GM12878 (cell line): ENCODE measurements around the gene KTI12. TPM values are rescaled to one million over a fixed set of nuclear protein-coding genes. Genes with fewer than 3 reads are reported as not detected.

ENCODE experiments used
- ATF7 ChIP-seq: fragments of 450-650 bp; IDR thresholded peaks from 2 replicates; pipeline ENCODE4 v1.6.1; 2016; ENCODE audit warnings: low read depth, mild to moderate bottlenecking
- BACH1 ChIP-seq: fragments of 450-650 bp; IDR thresholded peaks from 2 replicates; pipeline ENCODE4 v1.6.1; 2017; ENCODE audit warnings: mild to moderate bottlenecking, borderline replicate concordance
- BHLHE40 ChIP-seq, 2 experiments: fragments of 450-650 bp in 1 of 2; IDR thresholded peaks; 2 replicates each; pipeline ENCODE4 v1.6.1; 2011 to 2017; ENCODE audit warnings: low read depth in 2 of 2, borderline replicate concordance in 1 of 2, improper control_type of control experiment in 1 of 2, low read length in 1 of 2, mild to moderate bottlenecking in 1 of 2
- BMI1 ChIP-seq: fragments of 450-650 bp; IDR thresholded peaks from 2 replicates; pipeline ENCODE4 v1.6.1; 2016; ENCODE audit warnings: mild to moderate bottlenecking, moderate library complexity, borderline replicate concordance
- CREM ChIP-seq: IDR thresholded peaks from 2 replicates; pipeline ENCODE4 v1.6.1; 2014; ENCODE audit warnings: antibody characterized with exemption, low read depth
- EGR1 ChIP-seq, 2 experiments: IDR thresholded peaks; 1 replicate in 1 of 2; 2 replicates in 1 of 2; pipeline ENCODE4 v1.6.1; 2011 to 2012; ENCODE audit warnings: low read depth in 2 of 2, low read length in 2 of 2, borderline replicate concordance in 1 of 2, mild to moderate bottlenecking in 1 of 2, moderate library complexity in 1 of 2
- GABPA ChIP-seq: IDR thresholded peaks from 2 replicates; pipeline ENCODE4 v1.6.1; 2014; ENCODE audit warnings: antibody characterized with exemption, low read depth, mild to moderate bottlenecking, inconsistent platforms
- HDAC2 ChIP-seq: fragments of 200-600 bp; sonication (generic); IDR thresholded peaks from 2 replicates; pipeline ENCODE4 v1.6.1; 2017
- JUNB ChIP-seq: IDR thresholded peaks from 2 replicates; pipeline ENCODE4 v1.6.1; 2016; ENCODE audit warnings: antibody characterized with exemption, mild to moderate bottlenecking
- KLF5 ChIP-seq: fragments of 450-650 bp; IDR thresholded peaks from 2 replicates; pipeline ENCODE4 v1.6.1; 2014; ENCODE audit warnings: mild to moderate bottlenecking; ENCODE audit not compliant: partially characterized antibody
- LARP7 ChIP-seq: fragments of 450-650 bp; IDR thresholded peaks from 2 replicates; pipeline ENCODE4 v1.6.1; 2017; ENCODE audit warnings: mild to moderate bottlenecking
- MEF2B ChIP-seq: fragments of 450-650 bp; IDR thresholded peaks from 2 replicates; pipeline ENCODE4 v1.6.1; 2018; ENCODE audit warnings: mild to moderate bottlenecking, moderate library complexity; ENCODE audit not compliant: partially characterized antibody, poor library complexity, severe bottlenecking
- MYC ChIP-seq: IDR thresholded peaks from 2 replicates; pipeline ENCODE4 v1.6.1; 2011; ENCODE audit warnings: mild to moderate bottlenecking, low read length, moderate library complexity, inconsistent platforms; ENCODE audit not compliant: insufficient read depth, insufficient replicate concordance, insufficient read length, severe bottlenecking
- NFYA ChIP-seq: IDR thresholded peaks from 2 replicates; pipeline ENCODE4 v1.6.1; 2011; ENCODE audit warnings: low read depth, mild to moderate bottlenecking, low read length, improper control_type of control experiment, borderline replicate concordance
- NR2C2 ChIP-seq: IDR thresholded peaks from 2 replicates; pipeline ENCODE4 v1.6.1; 2011; ENCODE audit warnings: borderline replicate concordance, low read depth; ENCODE audit not compliant: control insufficient read depth, insufficient read length
- PAX5 ChIP-seq: IDR thresholded peaks from 2 replicates; pipeline ENCODE4 v1.6.1; 2011; ENCODE audit warnings: low read depth, low read length, borderline replicate concordance
- PAX8 ChIP-seq: fragments of 450-650 bp; IDR thresholded peaks from 2 replicates; pipeline ENCODE4 v1.6.1; 2017; ENCODE audit warnings: mild to moderate bottlenecking, moderate library complexity
- PBX3 ChIP-seq: IDR thresholded peaks from 2 replicates; pipeline ENCODE4 v1.6.1; 2011; ENCODE audit warnings: mild to moderate bottlenecking, low read depth, low read length, moderate library complexity; ENCODE audit not compliant: insufficient replicate concordance
- PML ChIP-seq: IDR thresholded peaks from 2 replicates; pipeline ENCODE4 v1.6.1; 2012; ENCODE audit warnings: low read length, inconsistent platforms
- RAD51 ChIP-seq: fragments of 450-650 bp; IDR thresholded peaks from 2 replicates; pipeline ENCODE4 v1.6.1; 2016; ENCODE audit warnings: moderate library complexity, mild to moderate bottlenecking, inconsistent platforms
- SKIL ChIP-seq: fragments of 450-650 bp; IDR thresholded peaks from 2 replicates; pipeline ENCODE4 v1.6.1; 2017; ENCODE audit warnings: mild to moderate bottlenecking, low read depth, inconsistent platforms; ENCODE audit not compliant: poor library complexity, severe bottlenecking
- SRF ChIP-seq, 2 experiments: IDR thresholded peaks; 2 replicates each; pipeline ENCODE4 v1.6.1; 2011; ENCODE audit warnings: low read depth in 2 of 2, low read length in 2 of 2, mild to moderate bottlenecking in 1 of 2, moderate library complexity in 1 of 2
- SUZ12 ChIP-seq: fragments of 200-600 bp; sonication (generic); IDR thresholded peaks from one replicate; pipeline ENCODE4 v1.6.1; 2018; ENCODE audit warnings: antibody characterized with exemption, mild to moderate bottlenecking; ENCODE audit not compliant: unreplicated experiment
- TAF1 ChIP-seq: IDR thresholded peaks from 2 replicates; pipeline ENCODE4 v1.6.1; 2011; ENCODE audit warnings: mild to moderate bottlenecking, low read depth, low read length, borderline replicate concordance
- TCF12 ChIP-seq: IDR thresholded peaks from 2 replicates; pipeline ENCODE4 v1.6.1; 2011; ENCODE audit warnings: low read depth, mild to moderate bottlenecking, low read length
- TCF3 ChIP-seq: IDR thresholded peaks from 2 replicates; pipeline ENCODE4 v1.6.1; 2012; ENCODE audit warnings: low read depth, mild to moderate bottlenecking, low read length, borderline replicate concordance; ENCODE audit not compliant: insufficient read depth
- TCF7 ChIP-seq: IDR thresholded peaks from 2 replicates; pipeline ENCODE4 v1.6.1; 2014; ENCODE audit warnings: antibody characterized with exemption, borderline replicate concordance
- ZNF384 ChIP-seq: IDR thresholded peaks from 2 replicates; pipeline ENCODE4 v1.6.1; 2012; ENCODE audit warnings: low read depth, mild to moderate bottlenecking, low read length, improper control_type of control experiment, borderline replicate concordance
- ZZZ3 ChIP-seq: IDR thresholded peaks from 2 replicates; pipeline ENCODE4 v1.6.1; 2011; ENCODE audit warnings: low read depth; ENCODE audit not compliant: control insufficient read depth, insufficient read length
- polyA plus RNA-seq, 11 experiments: library from polyadenylated mRNA; depleted of rRNA in 4 of 11; unstranded in 6 of 11; stranded (reverse) in 5 of 11; fragments of >200 nt; fragmentation: Nextera tagmentation in 4 of 11; fragmentation: Illumina TruSeq in 1 of 11; extraction: Ambion mirVana in 4 of 11; extraction: Trizol in 1 of 11; gene quantifications; 1 replicate in 1 of 11; 2 replicates in 10 of 11; pipeline versions ENCODE4 v1.2.1 to v1.2.3, GENCODE V29; 2011 to 2016; ENCODE audit warnings: inconsistent platforms in 2 of 11, missing spikeins in 2 of 11, low read depth in 1 of 11
- total RNA-seq, 4 experiments: library from RNA; depleted of rRNA in 3 of 4; stranded (reverse); fragments of >200 nt in 3 of 4; fragmentation: Illumina TruSeq in 1 of 4; extraction: Trizol in 1 of 4; gene quantifications; 2 replicates each; pipeline versions ENCODE4 v1.2.1 to v1.2.3, GENCODE V29; 2013 to 2021

The KTI12 gene
- total and polyA plus RNA-seq, 10 of the 15 experiments (the other 5 are each of a cell fraction or from before 2014, with no cell fraction given) = 2.7 to 32.4 (median 17.6) TPM

GRCh38 chr1:52033190-52034049 lies at the start of gene KTI12 (continued):
- TF ChIP-seq PBX3 (no peak), TCF7 (peak; percentile 20; the same call in 1 of the 2 replicates), KLF5 (peak; percentile 76), MEF2B (no peak), BHLHE40 (IDR thresholded peaks at IDR 0.05; ENCODE audit: borderline replicate concordance in 1 of 2, low read depth in 2 of 2, low read length in 1 of 2) (peak; percentile 7 to 72; a peak in 2 of 4 replicates), HDAC2 (no peak), SUZ12 (no peak), MYC (peak; percentile 86), PAX5 (peak; percentile 54; the same call in 1 of the 2 replicates), ATF7 (no peak), JUNB (no peak), EGR1 (IDR thresholded peaks at IDR 0.05; ENCODE audit: borderline replicate concordance in 1 of 2, low read depth in 2 of 2, low read length in 2 of 2) (peak in 1 of 2 experiments; percentile 79; a peak in 1 of 3 replicates), GABPA (peak; percentile 90), NFYA (no peak), LARP7 (peak; percentile 81; the same call in 1 of the 2 replicates), TAF1 (peak; percentile 78), BACH1 (peak; percentile 86), ZNF384 (no peak), PAX8 (no peak), RAD51 (no peak), PML (no peak), NR2C2 (no peak), CREM (peak; percentile 69), BMI1 (peak; percentile 93), TCF3 (no peak), SKIL (no peak), ZZZ3 (no peak), TCF12 (no peak), SRF (IDR thresholded peaks at IDR 0.05; ENCODE audit: low read depth in 2 of 2, low read length in 2 of 2) (no peak)
